GM23248 (cell line): ENCODE measurements around the gene PRKCB.

Source experiments
- EZH2 ChIP-seq: fragments of 200-600 bp; sonication (generic); IDR thresholded peaks from 2 replicates; pipeline ENCODE4 v1.6.1; 2018; ENCODE audit warnings: antibody characterized with exemption, mild to moderate bottlenecking; ENCODE audit not compliant: insufficient read depth, poor library complexity, severe bottlenecking
- EZH2phosphoT487 ChIP-seq: fragments of 200-600 bp; sonication (generic); IDR thresholded peaks from 2 replicates; pipeline ENCODE4 v1.6.1; 2018; ENCODE audit warnings: antibody characterized with exemption, moderate library complexity, mild to moderate bottlenecking, low read depth; ENCODE audit not compliant: insufficient read depth

GRCh38 chr16:24257958-24258357 lies 422.2 kb downstream of the PRKCB start:
- no peak for TF ChIP-seq EZH2
- TF ChIP-seq EZH2phosphoT487, result no peak
